A549 (cell line): Measurements from ENCODE around the gene FASLG. TPM values are rescaled to one million over a fixed set of nuclear protein-coding genes. Genes with fewer than 3 reads are reported as not detected.

Experiments used
- ATAC-seq, 2 experiments: fragments of 200-7000 bp in 1 of 2; fragments of >200 bp in 1 of 2; cut with Nextera tagmentation in 1 of 2; cut with Tn5 transposase in 1 of 2; 3 replicates each; pipeline versions ENCODE4 v1.8.0 to v1.9.1; 2018 to 2020; ENCODE audit warnings: mild to moderate bottlenecking in 1 of 2, moderate library complexity in 1 of 2
- CTCF ChIA-PET: fragments of 300-600 bp; sonication (Branson Sonifier 250); formaldehyde crosslinking; extraction: SDS; loops from one replicate; lab custom pipeline; 2021; ENCODE audit warnings: antibody characterized with exemption, inconsistent platforms; lab: Yijun Ruan, JAX
- POLR2A ChIA-PET: fragments of 350-600 bp; formaldehyde crosslinking; extraction: SDS; loops from one replicate; lab custom pipeline; 2021; ENCODE audit warnings: antibody characterized with exemption, inconsistent platforms; lab: Yijun Ruan, JAX
- DNase-seq, 2 experiments: peaks; one replicate each; pipeline versions ENCODE4 v3.0.0 to v3.0.0-alpha.2; 2011 to 2016; ENCODE audit warnings: low read depth in 1 of 2, low spot score in 1 of 2
- FAIRE-seq: peaks from 2 replicates; lab custom pipeline; 2011; peaks lifted over from hg19 to GRCh38; lab: Jason Lieb, UNC
- H3K27ac ChIP-seq, 2 experiments: fragments of >200 bp; sonication (Bioruptor Twin); formaldehyde crosslinking; 3 replicates each; pipeline ENCODE4 v1.5.1; 2016 to 2017
- H3K4me1 ChIP-seq: fragments of >200 bp; sonication (Bioruptor Twin); formaldehyde crosslinking; 3 replicates; pipeline ENCODE4 v1.6.1; 2016
- H3K4me2 ChIP-seq: fragments of >200 bp; sonication (Bioruptor Twin); formaldehyde crosslinking; 3 replicates; pipeline ENCODE4 v1.6.1; 2016
- H3K4me3 ChIP-seq: fragments of >200 bp; sonication (Bioruptor Twin); formaldehyde crosslinking; 3 replicates; pipeline ENCODE4 v1.5.1; 2016
- H3K9me3 ChIP-seq: fragments of >200 bp; sonication (Bioruptor Twin); formaldehyde crosslinking; 3 replicates; pipeline ENCODE4 v1.6.1; 2016
- BHLHE40 ChIP-seq: IDR thresholded peaks from 2 replicates; pipeline ENCODE4 v1.6.1; 2012; ENCODE audit warnings: low read depth, low read length, inconsistent platforms
- CBX2 ChIP-seq: fragments of 200-600 bp; sonication (generic); IDR thresholded peaks from 2 replicates; pipeline ENCODE4 v1.6.1; 2016; ENCODE audit warnings: low read depth, mild to moderate bottlenecking, borderline replicate concordance
- CEBPB ChIP-seq, 2 experiments: fragments of >200 bp in 1 of 2; sonication (Bioruptor Twin) in 1 of 2; formaldehyde crosslinking in 1 of 2; IDR thresholded peaks; 2 replicates each; pipeline ENCODE4 v1.6.1; 2012 to 2016
- CHD2 ChIP-seq: fragments of 150-350 bp; IDR thresholded peaks from 2 replicates; pipeline ENCODE4 v1.6.1; 2014; ENCODE audit warnings: low read length; ENCODE audit not compliant: partially characterized antibody
- EHF ChIP-seq: fragments of 250-450 bp; sonication (Bioruptor Pico); IDR thresholded peaks from 2 replicates; pipeline ENCODE4 v1.5.0; 2020; ENCODE audit warnings: mild to moderate bottlenecking
- FOSB ChIP-seq: fragments of 250-450 bp; sonication (Bioruptor Pico); IDR thresholded peaks from 2 replicates; pipeline ENCODE4 v1.5.0; 2020; ENCODE audit warnings: mild to moderate bottlenecking, moderate library complexity
- HOXA7 ChIP-seq: fragments of 250-450 bp; sonication (Bioruptor Pico); IDR thresholded peaks from 2 replicates; pipeline ENCODE4 v1.5.0; 2020; ENCODE audit warnings: mild to moderate bottlenecking, moderate library complexity
- HOXB5 ChIP-seq: fragments of 250-450 bp; sonication (Bioruptor Pico); IDR thresholded peaks from 2 replicates; pipeline ENCODE4 v1.5.0; 2020; ENCODE audit warnings: mild to moderate bottlenecking, moderate library complexity
- JUN ChIP-seq, 2 experiments: fragments of >200 bp; sonication (Bioruptor Twin); formaldehyde crosslinking; IDR thresholded peaks; 2 replicates in 1 of 2; 3 replicates in 1 of 2; pipeline ENCODE4 v1.6.1; 2016 to 2017
- JUNB ChIP-seq: fragments of >200 bp; sonication (Bioruptor Twin); formaldehyde crosslinking; IDR thresholded peaks from 2 replicates; pipeline ENCODE4 v1.6.1; 2016
- MYC ChIP-seq: IDR thresholded peaks from 2 replicates; pipeline ENCODE4 v1.6.1; 2012; ENCODE audit warnings: mild to moderate bottlenecking, inconsistent platforms, low read length, improper control_type of control experiment, borderline replicate concordance
- NPAS2 ChIP-seq: fragments of 250-450 bp; sonication (Bioruptor Pico); IDR thresholded peaks from 2 replicates; pipeline ENCODE4 v1.8.0; 2022; ENCODE audit warnings: mild to moderate bottlenecking, moderate library complexity, borderline replicate concordance
- NR3C1 ChIP-seq: fragments of >200 bp; sonication (Bioruptor Twin); formaldehyde crosslinking; IDR thresholded peaks from 3 replicates; pipeline ENCODE4 v1.6.1; 2017
- RNF2 ChIP-seq: fragments of 200-600 bp; sonication (generic); IDR thresholded peaks from 2 replicates; pipeline ENCODE4 v1.6.1; 2016; ENCODE audit warnings: low read depth, mild to moderate bottlenecking, antibody characterized with exemption, moderate library complexity, borderline replicate concordance
- ZFP36 ChIP-seq: fragments of 450-650 bp; IDR thresholded peaks from 2 replicates; pipeline ENCODE4 v1.6.1; 2014; ENCODE audit warnings: borderline replicate concordance; ENCODE audit not compliant: partially characterized antibody
- ZSCAN20 ChIP-seq: fragments of 250-450 bp; sonication (Bioruptor Pico); IDR thresholded peaks from 2 replicates; pipeline ENCODE4 v1.8.0; 2022; ENCODE audit warnings: mild to moderate bottlenecking, moderate library complexity
- WGBS: methylation state at CpG from one replicate; pipeline ENCODE4 v1.1.6; 2017; ENCODE audit errors: missing lambda C conversion rate; 5-methylcytosine and 5-hydroxymethylcytosine counted together
- polyA plus RNA-seq, 4 experiments: library from polyadenylated mRNA; depleted of rRNA in 3 of 4; stranded (reverse); fragments of >200 nt; fragmentation: RNase III in 1 of 4; extraction: RNeasy Plus Mini Kit Qiagen cat#74134 plus additional on column Dnase treatment in 1 of 4; gene quantifications; 2 replicates in 3 of 4; 3 replicates in 1 of 4; pipeline ENCODE4 v1.2.3, GENCODE V29; 2011 to 2017
- TF ChIP-seq, protein P1 (sequence below): fragments of >200 bp; sonication (Bioruptor Twin); formaldehyde crosslinking; IDR thresholded peaks from 3 replicates; pipeline ENCODE4 v1.5.1; 2016
- TF ChIP-seq, protein P2 (sequence below): fragments of 250-450 bp; sonication (Bioruptor Pico); IDR thresholded peaks from 2 replicates; pipeline ENCODE4 v1.5.0; 2021; ENCODE audit warnings: mild to moderate bottlenecking, moderate library complexity, borderline replicate concordance
- TF ChIP-seq, protein P3 (sequence below): IDR thresholded peaks from 2 replicates; pipeline ENCODE4 v1.6.1; 2012
- TF ChIP-seq, protein P4 (sequence below): IDR thresholded peaks from 2 replicates; pipeline ENCODE4 v1.6.1; 2012; ENCODE audit warnings: low read depth, borderline replicate concordance
- TF ChIP-seq, protein P5 (sequence below): fragments of >200 bp; sonication (Bioruptor Twin); formaldehyde crosslinking; IDR thresholded peaks from 3 replicates; pipeline ENCODE4 v1.6.1; 2016
- TF ChIP-seq, protein P6 (sequence below): fragments of 450-650 bp; IDR thresholded peaks from 2 replicates; pipeline ENCODE4 v1.6.1; 2014; ENCODE audit warnings: antibody characterized with exemption
- TF ChIP-seq, protein P7 (sequence below): fragments of >200 bp; sonication (Bioruptor Twin); formaldehyde crosslinking; IDR thresholded peaks from 2 replicates; pipeline ENCODE4 v1.6.1; 2016

The FASLG gene
- polyA plus RNA-seq, 2 of the 4 experiments (the other 2 are of a cell fraction): not detected

DNA sequence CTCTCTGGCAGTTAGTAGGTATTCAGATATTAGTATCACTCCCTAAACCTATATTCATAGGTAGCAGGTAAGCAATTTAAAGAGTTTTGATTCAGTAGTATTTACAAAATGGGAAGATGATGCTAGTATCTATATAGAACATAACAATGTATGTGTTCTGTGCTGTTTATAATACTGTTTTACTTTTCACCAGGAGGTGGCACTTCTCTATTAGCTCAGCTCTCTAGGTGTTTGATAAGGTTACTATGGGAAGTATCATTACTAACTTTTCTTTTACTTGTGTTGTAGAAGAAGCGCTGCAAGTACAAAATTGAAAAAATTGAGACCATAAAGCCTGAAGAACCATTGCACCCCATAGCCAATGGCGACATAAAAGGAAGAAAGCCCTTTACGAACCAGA lies 49.4 kb upstream of the FASLG start (continued):
- TF ChIP-seq, protein P1, sequence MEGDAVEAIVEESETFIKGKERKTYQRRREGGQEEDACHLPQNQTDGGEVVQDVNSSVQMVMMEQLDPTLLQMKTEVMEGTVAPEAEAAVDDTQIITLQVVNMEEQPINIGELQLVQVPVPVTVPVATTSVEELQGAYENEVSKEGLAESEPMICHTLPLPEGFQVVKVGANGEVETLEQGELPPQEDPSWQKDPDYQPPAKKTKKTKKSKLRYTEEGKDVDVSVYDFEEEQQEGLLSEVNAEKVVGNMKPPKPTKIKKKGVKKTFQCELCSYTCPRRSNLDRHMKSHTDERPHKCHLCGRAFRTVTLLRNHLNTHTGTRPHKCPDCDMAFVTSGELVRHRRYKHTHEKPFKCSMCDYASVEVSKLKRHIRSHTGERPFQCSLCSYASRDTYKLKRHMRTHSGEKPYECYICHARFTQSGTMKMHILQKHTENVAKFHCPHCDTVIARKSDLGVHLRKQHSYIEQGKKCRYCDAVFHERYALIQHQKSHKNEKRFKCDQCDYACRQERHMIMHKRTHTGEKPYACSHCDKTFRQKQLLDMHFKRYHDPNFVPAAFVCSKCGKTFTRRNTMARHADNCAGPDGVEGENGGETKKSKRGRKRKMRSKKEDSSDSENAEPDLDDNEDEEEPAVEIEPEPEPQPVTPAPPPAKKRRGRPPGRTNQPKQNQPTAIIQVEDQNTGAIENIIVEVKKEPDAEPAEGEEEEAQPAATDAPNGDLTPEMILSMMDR: peak; percentile 54
- TF ChIP-seq EHF (CRISPR knock-in tag): no peak
- TF ChIP-seq JUNB: no peak
- no peak for TF ChIP-seq ZFP36
- TF ChIP-seq, protein P2, sequence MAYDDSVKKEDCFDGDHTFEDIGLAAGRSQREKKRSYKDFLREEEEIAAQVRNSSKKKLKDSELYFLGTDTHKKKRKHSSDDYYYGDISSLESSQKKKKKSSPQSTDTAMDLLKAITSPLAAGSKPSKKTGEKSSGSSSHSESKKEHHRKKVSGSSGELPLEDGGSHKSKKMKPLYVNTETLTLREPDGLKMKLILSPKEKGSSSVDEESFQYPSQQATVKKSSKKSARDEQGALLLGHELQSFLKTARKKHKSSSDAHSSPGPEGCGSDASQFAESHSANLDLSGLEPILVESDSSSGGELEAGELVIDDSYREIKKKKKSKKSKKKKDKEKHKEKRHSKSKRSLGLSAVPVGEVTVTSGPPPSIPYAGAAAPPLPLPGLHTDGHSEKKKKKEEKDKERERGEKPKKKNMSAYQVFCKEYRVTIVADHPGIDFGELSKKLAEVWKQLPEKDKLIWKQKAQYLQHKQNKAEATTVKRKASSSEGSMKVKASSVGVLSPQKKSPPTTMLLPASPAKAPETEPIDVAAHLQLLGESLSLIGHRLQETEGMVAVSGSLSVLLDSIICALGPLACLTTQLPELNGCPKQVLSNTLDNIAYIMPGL (CRISPR knock-in tag): no peak

DNA sequence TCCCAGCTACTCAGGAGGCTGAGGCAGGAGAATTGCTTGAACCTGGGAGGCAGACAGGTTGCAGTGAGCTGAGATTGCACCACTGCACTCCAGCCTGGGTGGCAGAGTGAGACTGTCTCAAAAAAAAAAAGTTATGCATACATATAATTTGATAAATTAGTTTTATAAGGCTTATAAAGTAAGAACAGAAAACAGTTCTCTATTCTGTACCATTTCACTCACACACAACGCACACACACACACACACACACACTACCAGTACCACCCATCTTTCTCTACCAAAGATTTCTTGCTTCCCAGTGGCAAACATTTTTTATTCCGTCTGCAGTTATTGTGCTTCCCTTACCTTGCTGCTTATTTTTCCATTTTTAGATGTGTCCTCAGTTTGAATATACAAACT lies 46.4 kb upstream of the FASLG start:
- H3K27ac ChIP-seq: no peak overlapping the region
- no peak for ATAC-seq
- CTCF ChIA-PET: no interaction called here
- WGBS: 92% methylated on average over 2 of the region's 2 CpGs
- peaks cover 13% of the 10 kb centered on the region; the same call in 2 of the 3 replicates for H3K9me3 ChIP-seq
- no peak overlapping the region for H3K4me2 ChIP-seq
- POLR2A ChIA-PET: no interaction called here
- no peak for TF ChIP-seq HOXA7 (CRISPR knock-in tag)
- no peak for TF ChIP-seq ZSCAN20
- no peak for TF ChIP-seq CHD2
- TF ChIP-seq HOXB5 (CRISPR knock-in tag): no peak
- TF ChIP-seq CEBPB (IDR thresholded peaks at IDR 0.05): no peak
- TF ChIP-seq, protein P3, sequence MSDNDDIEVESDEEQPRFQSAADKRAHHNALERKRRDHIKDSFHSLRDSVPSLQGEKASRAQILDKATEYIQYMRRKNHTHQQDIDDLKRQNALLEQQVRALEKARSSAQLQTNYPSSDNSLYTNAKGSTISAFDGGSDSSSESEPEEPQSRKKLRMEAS: no peak
- no peak for TF ChIP-seq MYC
- TF ChIP-seq NPAS2 (CRISPR knock-in tag): no peak
- TF ChIP-seq, protein P4, sequence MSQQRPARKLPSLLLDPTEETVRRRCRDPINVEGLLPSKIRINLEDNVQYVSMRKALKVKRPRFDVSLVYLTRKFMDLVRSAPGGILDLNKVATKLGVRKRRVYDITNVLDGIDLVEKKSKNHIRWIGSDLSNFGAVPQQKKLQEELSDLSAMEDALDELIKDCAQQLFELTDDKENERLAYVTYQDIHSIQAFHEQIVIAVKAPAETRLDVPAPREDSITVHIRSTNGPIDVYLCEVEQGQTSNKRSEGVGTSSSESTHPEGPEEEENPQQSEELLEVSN: no peak
- TF ChIP-seq, protein P2 (CRISPR knock-in tag): no peak
- TF ChIP-seq ZFP36: no peak
- TF ChIP-seq, protein P5, sequence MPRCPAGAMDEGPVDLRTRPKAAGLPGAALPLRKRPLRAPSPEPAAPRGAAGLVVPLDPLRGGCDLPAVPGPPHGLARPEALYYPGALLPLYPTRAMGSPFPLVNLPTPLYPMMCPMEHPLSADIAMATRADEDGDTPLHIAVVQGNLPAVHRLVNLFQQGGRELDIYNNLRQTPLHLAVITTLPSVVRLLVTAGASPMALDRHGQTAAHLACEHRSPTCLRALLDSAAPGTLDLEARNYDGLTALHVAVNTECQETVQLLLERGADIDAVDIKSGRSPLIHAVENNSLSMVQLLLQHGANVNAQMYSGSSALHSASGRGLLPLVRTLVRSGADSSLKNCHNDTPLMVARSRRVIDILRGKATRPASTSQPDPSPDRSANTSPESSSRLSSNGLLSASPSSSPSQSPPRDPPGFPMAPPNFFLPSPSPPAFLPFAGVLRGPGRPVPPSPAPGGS: no peak
- TF ChIP-seq RNF2: no peak
- TF ChIP-seq CBX2: no peak
- TF ChIP-seq, protein P6, sequence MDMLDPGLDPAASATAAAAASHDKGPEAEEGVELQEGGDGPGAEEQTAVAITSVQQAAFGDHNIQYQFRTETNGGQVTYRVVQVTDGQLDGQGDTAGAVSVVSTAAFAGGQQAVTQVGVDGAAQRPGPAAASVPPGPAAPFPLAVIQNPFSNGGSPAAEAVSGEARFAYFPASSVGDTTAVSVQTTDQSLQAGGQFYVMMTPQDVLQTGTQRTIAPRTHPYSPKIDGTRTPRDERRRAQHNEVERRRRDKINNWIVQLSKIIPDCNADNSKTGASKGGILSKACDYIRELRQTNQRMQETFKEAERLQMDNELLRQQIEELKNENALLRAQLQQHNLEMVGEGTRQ: no peak
- TF ChIP-seq FOSB (CRISPR knock-in tag): no peak
- no peak for TF ChIP-seq NR3C1
- no peak for TF ChIP-seq JUN (IDR thresholded peaks at IDR 0.05)
- TF ChIP-seq, protein P7, sequence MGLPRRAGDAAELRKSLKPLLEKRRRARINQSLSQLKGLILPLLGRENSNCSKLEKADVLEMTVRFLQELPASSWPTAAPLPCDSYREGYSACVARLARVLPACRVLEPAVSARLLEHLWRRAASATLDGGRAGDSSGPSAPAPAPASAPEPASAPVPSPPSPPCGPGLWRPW: no peak
- TF ChIP-seq BHLHE40: no peak
- TF ChIP-seq, all 56 proteins: peak for 0
- Histone ChIP-seq H3K4me3 (no peak overlapping the region), H3K4me1 (no peaks in the 10 kb centered on the region)
- no peak for DNase-seq
- no peak for FAIRE-seq
